ENCODE results near the gene AKT2. TPM values are rescaled to one million over a fixed set of nuclear protein-coding genes. Genes with fewer than 3 reads are reported as not detected.

Gene AKT2
- polyA plus RNA-seq, 3 donors, result 11.4 to 122 (median 16.3) TPM

GRCh38 chr19:40298026-40298425, 12.9 kb upstream of the AKT2 start:
- Histone ChIP-seq H3K4me1 (ENCODE audit: control insufficient read depth in 1 of 2, insufficient read depth in 2 of 2, low read length in 2 of 2) (no peaks in the 10 kb centered on the region), H2AFZ (ENCODE audit: insufficient read depth, low read depth, low read length, poor library complexity, severe bottlenecking) (no peak overlapping the region), H3K9me3 (replicated peaks in 1 of 2; ENCODE audit: control insufficient read depth in 1 of 2, insufficient read depth in 1 of 2, low read length in 2 of 2) (no peaks in the 10 kb centered on the region), H3K9ac (ENCODE audit: insufficient read depth, low read length, poor library complexity, severe bottlenecking) (no peak overlapping the region), H3K4me3 (replicated peaks in 1 of 3; ENCODE audit: low read depth in 2 of 3, low read length in 3 of 3) (no peak overlapping the region), H3K36me3 (replicated peaks in 1 of 2; ENCODE audit: control insufficient read depth in 1 of 2, insufficient read depth in 2 of 2, low read length in 2 of 2) (no peaks in the 10 kb centered on the region), H3K27ac (ENCODE audit: low read depth in 1 of 2, low read length in 2 of 2) (no peak overlapping the region), H3K4me2 (replicated peaks; ENCODE audit: extremely low read depth, low read length, poor library complexity, severe bottlenecking) (no peak overlapping the region), H3K79me2 (ENCODE audit: insufficient read depth, low read length) (no peaks in the 10 kb centered on the region), H4K20me1 (ENCODE audit: insufficient read depth, low read length) (no peaks in the 10 kb centered on the region), H3K27me3 (ENCODE audit: control insufficient read depth in 2 of 2, insufficient read depth in 2 of 2, low read length in 2 of 2) (no peaks in the 10 kb centered on the region)
- no peaks in the 10 kb centered on the region for H3K9me3 Mint-ChIP-seq
- no peak for DNase-seq
- H3K4me1 Mint-ChIP-seq, result no peaks in the 10 kb centered on the region
- no CpG with 5 or more reads among the region's 3 CpGs for WGBS (ENCODE audit: insufficient coverage)
- peaks cover 0 to 1% (median under 1%) of the 10 kb centered on the region in 3 donors for H3K27me3 Mint-ChIP-seq (ENCODE audit: low read depth in 3 of 3)
- TF ChIP-seq CTCF (IDR thresholded peaks at IDR 0.05), result no peak
- no peak overlapping the region for H3K27ac Mint-ChIP-seq
- H3K36me3 Mint-ChIP-seq, result no peaks in the 10 kb centered on the region
- intact Hi-C loops (cut with micrococcal nuclease), result no loop called here
- no peak overlapping the region for H3K4me3 Mint-ChIP-seq

DNA sequence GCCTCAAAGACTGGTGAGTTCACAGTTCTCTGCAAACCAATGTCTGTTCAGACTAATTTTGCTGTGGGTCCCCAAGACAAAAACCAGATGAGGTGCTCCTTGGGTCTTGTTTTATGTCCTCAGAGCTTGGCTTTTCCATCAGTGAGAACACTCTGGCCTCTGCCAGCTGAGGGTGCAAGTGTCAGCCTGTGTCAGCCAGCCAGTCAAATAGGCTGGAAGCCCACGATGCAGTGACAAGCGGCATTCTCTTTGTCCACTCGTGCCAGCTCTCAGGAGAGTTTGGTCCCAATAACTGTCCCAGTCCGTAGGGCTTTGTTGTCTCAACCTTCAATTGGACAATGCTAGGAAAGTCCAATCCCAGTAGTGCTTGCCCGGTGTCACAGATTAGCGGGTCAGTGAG, 9.4 kb upstream of the AKT2 start:
- WGBS (ENCODE audit: insufficient coverage), result 98% methylated on average over 6 of the region's 6 CpGs

More for the DNA sequence above, 9.4 kb upstream of the AKT2 start:
- no peak for DNase-seq
- Histone ChIP-seq H3K4me1 (ENCODE audit: control insufficient read depth in 1 of 2, insufficient read depth in 2 of 2, low read length in 2 of 2) (no peaks in the 10 kb centered on the region), H3K9ac (ENCODE audit: insufficient read depth, low read length, poor library complexity, severe bottlenecking) (no peak overlapping the region), H3K27ac (ENCODE audit: low read depth in 1 of 2, low read length in 2 of 2) (no peak overlapping the region), H2AFZ (ENCODE audit: insufficient read depth, low read depth, low read length, poor library complexity, severe bottlenecking) (no peak overlapping the region), H3K9me3 (replicated peaks in 1 of 2; ENCODE audit: control insufficient read depth in 1 of 2, insufficient read depth in 1 of 2, low read length in 2 of 2) (no peaks in the 10 kb centered on the region), H3K79me2 (ENCODE audit: insufficient read depth, low read length) (no peaks in the 10 kb centered on the region), H3K36me3 (replicated peaks in 1 of 2; ENCODE audit: control insufficient read depth in 1 of 2, insufficient read depth in 2 of 2, low read length in 2 of 2) (no peaks in the 10 kb centered on the region), H3K4me2 (replicated peaks; ENCODE audit: extremely low read depth, low read length, poor library complexity, severe bottlenecking) (no peak overlapping the region), H3K27me3 (ENCODE audit: control insufficient read depth in 2 of 2, insufficient read depth in 2 of 2, low read length in 2 of 2) (no peaks in the 10 kb centered on the region), H3K4me3 (replicated peaks in 1 of 3; ENCODE audit: low read depth in 2 of 3, low read length in 3 of 3) (no peak overlapping the region), H4K20me1 (ENCODE audit: insufficient read depth, low read length) (no peaks in the 10 kb centered on the region)
- Mint-ChIP-seq H3K4me1 (no peaks in the 10 kb centered on the region), H3K36me3 (no peaks in the 10 kb centered on the region), H3K9me3 (no peaks in the 10 kb centered on the region), H3K27me3 (ENCODE audit: low read depth in 3 of 3) (peaks cover 0 to 2% (median 1%) of the 10 kb centered on the region in 3 donors), H3K4me3 (no peak overlapping the region), H3K27ac (no peak overlapping the region)
- intact Hi-C loops (cut with micrococcal nuclease), result no loop called here
- no peak for TF ChIP-seq CTCF (IDR thresholded peaks at IDR 0.05)
